ENCODE measurements around the gene C19orf12.
"Not testable (repeated sequence)": the region's sequence is repeated elsewhere in the genome, so short reads cannot be mapped to it uniquely, and the experiment has no call there.

Gene C19orf12

GRCh38 chr19:29727906-29728305, 12.8 kb upstream of the C19orf12 start:
- no peak for DNase-seq

- DNase-seq, result no peak
These were observed 9.7 kb upstream of the C19orf12 start for GRCh38 chr19:29724746-29725145.

- DNase-seq, result no peak
These were observed 9.1 kb upstream of the C19orf12 start for GRCh38 chr19:29724102-29724641.

- no peak for DNase-seq
These were observed 2.0 kb upstream of the C19orf12 start for GRCh38 chr19:29717051-29717450.

GRCh38 chr19:29715701-29716581, 880 bp upstream of the C19orf12 start:
- DNase-seq, result no peak

GRCh38 chr19:29714371-29714952, 599 bp downstream of the C19orf12 start:
- no peak for DNase-seq

GRCh38 chr19:29712744-29713516, 2.1 kb downstream of the C19orf12 start:
- no peak for DNase-seq

GRCh38 chr19:29711584-29712132, 3.4 kb downstream of the C19orf12 start:
- DNase-seq, result no peak

- not testable (repeated sequence) for DNase-seq
These were observed 5.6 kb downstream of the C19orf12 start for GRCh38 chr19:29709440-29709798.

GRCh38 chr19:29708554-29709439, 6.3 kb downstream of the C19orf12 start:
- DNase-seq, result no peak

GRCh38 chr19:29706635-29707034, 8.4 kb downstream of the C19orf12 start:
- DNase-seq, result no peak

GRCh38 chr19:29705706-29706105, 9.4 kb downstream of the C19orf12 start:
- no peak for DNase-seq

GRCh38 chr19:29704562-29705558, 10.2 kb downstream of the C19orf12 start:
- DNase-seq, result no peak

GRCh38 chr19:29702963-29703320, 12.1 kb downstream of the C19orf12 start:
- DNase-seq, result no peak

- no peak for DNase-seq
These were observed 12.7 kb downstream of the C19orf12 start for GRCh38 chr19:29702161-29702962.

GRCh38 chr19:29700498-29700897, 14.6 kb downstream of the C19orf12 start:
- no peak for DNase-seq

- DNase-seq, result no peak
These were observed 15.2 kb downstream of the C19orf12 start for GRCh38 chr19:29699861-29700260.

- DNase-seq, result no peak
These were observed 17.4 kb downstream of the C19orf12 start for GRCh38 chr19:29697523-29698261.

- no peak for DNase-seq
These were observed 18.6 kb downstream of the C19orf12 start for GRCh38 chr19:29696565-29696846.
